ENCODE results near the gene COMMD10.

COMMD10 gene

GRCh38 chr5:116209166-116209565 lies 124.3 kb downstream of the COMMD10 start:
- Histone ChIP-seq H3K9ac (ENCODE audit: low read depth, low read length) (no peak overlapping the region), H3K36me3 (ENCODE audit: insufficient read depth, low read length) (no peaks in the 10 kb centered on the region), H3K9me3 (ENCODE audit: control insufficient read depth, insufficient read depth, low read length) (no peaks in the 10 kb centered on the region), H3K4me1 (ENCODE audit: insufficient read depth, low read length) (no peaks in the 10 kb centered on the region)

GRCh38 chr5:116212225-116212624 lies 127.4 kb downstream of the COMMD10 start:
- H3K9ac ChIP-seq (ENCODE audit: low read depth, low read length): no peak overlapping the region
- H3K4me1 ChIP-seq (ENCODE audit: insufficient read depth, low read length): no peaks in the 10 kb centered on the region
- H3K36me3 ChIP-seq (ENCODE audit: insufficient read depth, low read length): no peaks in the 10 kb centered on the region
- no peaks in the 10 kb centered on the region for H3K9me3 ChIP-seq (ENCODE audit: control insufficient read depth, insufficient read depth, low read length)

- H3K36me3 ChIP-seq (ENCODE audit: insufficient read depth, low read length): no peaks in the 10 kb centered on the region
Observed at GRCh38 chr5:116216246-116216645, 131.4 kb downstream of the COMMD10 start.

GRCh38 chr5:116225281-116225922 lies 140.6 kb downstream of the COMMD10 start:
- Histone ChIP-seq H3K4me1 (ENCODE audit: insufficient read depth, low read length) (no peaks in the 10 kb centered on the region), H3K9me3 (ENCODE audit: control insufficient read depth, insufficient read depth, low read length) (no peaks in the 10 kb centered on the region), H3K36me3 (ENCODE audit: insufficient read depth, low read length) (no peaks in the 10 kb centered on the region), H3K9ac (ENCODE audit: low read depth, low read length) (no peak overlapping the region)

More at GRCh38 chr5:116216246-116216645, 131.4 kb downstream of the COMMD10 start:
- no peaks in the 10 kb centered on the region for H3K9me3 ChIP-seq (ENCODE audit: control insufficient read depth, insufficient read depth, low read length)
- no peak overlapping the region for H3K9ac ChIP-seq (ENCODE audit: low read depth, low read length)
- no peaks in the 10 kb centered on the region for H3K4me1 ChIP-seq (ENCODE audit: insufficient read depth, low read length)

GRCh38 chr5:116229131-116229689 lies 144.4 kb downstream of the COMMD10 start:
- Histone ChIP-seq H3K36me3 (ENCODE audit: insufficient read depth, low read length) (no peaks in the 10 kb centered on the region), H3K4me1 (ENCODE audit: insufficient read depth, low read length) (no peaks in the 10 kb centered on the region), H3K9me3 (ENCODE audit: control insufficient read depth, insufficient read depth, low read length) (no peaks in the 10 kb centered on the region), H3K9ac (ENCODE audit: low read depth, low read length) (no peak overlapping the region)

GRCh38 chr5:116231288-116231687 lies 146.5 kb downstream of the COMMD10 start:
- no peaks in the 10 kb centered on the region for H3K9me3 ChIP-seq (ENCODE audit: control insufficient read depth, insufficient read depth, low read length)
- no peak overlapping the region for H3K9ac ChIP-seq (ENCODE audit: low read depth, low read length)
- no peaks in the 10 kb centered on the region for H3K4me1 ChIP-seq (ENCODE audit: insufficient read depth, low read length)
- H3K36me3 ChIP-seq (ENCODE audit: insufficient read depth, low read length): no peaks in the 10 kb centered on the region

- H3K36me3 ChIP-seq (ENCODE audit: insufficient read depth, low read length): no peaks in the 10 kb centered on the region
- no peaks in the 10 kb centered on the region for H3K9me3 ChIP-seq (ENCODE audit: control insufficient read depth, insufficient read depth, low read length)
- H3K9ac ChIP-seq (ENCODE audit: low read depth, low read length): no peak overlapping the region
- H3K4me1 ChIP-seq (ENCODE audit: insufficient read depth, low read length): no peaks in the 10 kb centered on the region
Observed at GRCh38 chr5:116234681-116235080, 149.9 kb downstream of the COMMD10 start.

- no peaks in the 10 kb centered on the region for H3K9me3 ChIP-seq (ENCODE audit: control insufficient read depth, insufficient read depth, low read length)
- H3K9ac ChIP-seq (ENCODE audit: low read depth, low read length): no peak overlapping the region
- H3K36me3 ChIP-seq (ENCODE audit: insufficient read depth, low read length): no peaks in the 10 kb centered on the region
- no peaks in the 10 kb centered on the region for H3K4me1 ChIP-seq (ENCODE audit: insufficient read depth, low read length)
Observed at GRCh38 chr5:116237917-116238500, 153.2 kb downstream of the COMMD10 start.

GRCh38 chr5:116242343-116242742 lies 157.5 kb downstream of the COMMD10 start:
- Histone ChIP-seq H3K36me3 (ENCODE audit: insufficient read depth, low read length) (no peaks in the 10 kb centered on the region), H3K4me1 (ENCODE audit: insufficient read depth, low read length) (no peaks in the 10 kb centered on the region), H3K9me3 (ENCODE audit: control insufficient read depth, insufficient read depth, low read length) (no peaks in the 10 kb centered on the region), H3K9ac (ENCODE audit: low read depth, low read length) (no peak overlapping the region)

GRCh38 chr5:116248432-116248831 lies 163.6 kb downstream of the COMMD10 start:
- no peak overlapping the region for H3K9ac ChIP-seq (ENCODE audit: low read depth, low read length)
- H3K9me3 ChIP-seq (ENCODE audit: control insufficient read depth, insufficient read depth, low read length): no peaks in the 10 kb centered on the region
- no peaks in the 10 kb centered on the region for H3K4me1 ChIP-seq (ENCODE audit: insufficient read depth, low read length)
- H3K36me3 ChIP-seq (ENCODE audit: insufficient read depth, low read length): no peaks in the 10 kb centered on the region

- Histone ChIP-seq H3K9ac (ENCODE audit: low read depth, low read length) (no peak overlapping the region), H3K36me3 (ENCODE audit: insufficient read depth, low read length) (no peaks in the 10 kb centered on the region), H3K9me3 (ENCODE audit: control insufficient read depth, insufficient read depth, low read length) (no peaks in the 10 kb centered on the region), H3K4me1 (ENCODE audit: insufficient read depth, low read length) (no peaks in the 10 kb centered on the region)
Observed at GRCh38 chr5:116249648-116250047, 164.8 kb downstream of the COMMD10 start.

- Histone ChIP-seq H3K36me3 (ENCODE audit: insufficient read depth, low read length) (no peaks in the 10 kb centered on the region), H3K9me3 (ENCODE audit: control insufficient read depth, insufficient read depth, low read length) (no peaks in the 10 kb centered on the region), H3K9ac (ENCODE audit: low read depth, low read length) (no peak overlapping the region), H3K4me1 (ENCODE audit: insufficient read depth, low read length) (peaks cover 3% of the 10 kb centered on the region; the same call in 1 of the 2 replicates)
Observed at GRCh38 chr5:116256717-116257116, 171.9 kb downstream of the COMMD10 start.

- Histone ChIP-seq H3K4me1 (ENCODE audit: insufficient read depth, low read length) (peaks cover 6% of the 10 kb centered on the region; the same call in 1 of the 2 replicates), H3K9ac (ENCODE audit: low read depth, low read length) (no peak overlapping the region), H3K9me3 (ENCODE audit: control insufficient read depth, insufficient read depth, low read length) (no peaks in the 10 kb centered on the region), H3K36me3 (ENCODE audit: insufficient read depth, low read length) (no peaks in the 10 kb centered on the region)
Observed at GRCh38 chr5:116265471-116265870, 180.6 kb downstream of the COMMD10 start.

- no peaks in the 10 kb centered on the region for H3K4me1 ChIP-seq (ENCODE audit: insufficient read depth, low read length)
- H3K9me3 ChIP-seq (ENCODE audit: control insufficient read depth, insufficient read depth, low read length): no peaks in the 10 kb centered on the region
- no peaks in the 10 kb centered on the region for H3K36me3 ChIP-seq (ENCODE audit: insufficient read depth, low read length)
- H3K9ac ChIP-seq (ENCODE audit: low read depth, low read length): no peak overlapping the region
Observed at GRCh38 chr5:116271446-116272025, 186.7 kb downstream of the COMMD10 start.

Data from ES-I3 (cell line).